GM21786 (cell line): ENCODE measurements around the gene RBMS1.
"Not testable (repeated sequence)": the region's sequence is repeated elsewhere in the genome, so short reads cannot be mapped to it uniquely, and the experiment has no call there.

Experiments
- ATAC-seq: cut with Tn5 transposase; IDR thresholded peaks from one replicate; pipeline ENCODE4 v1.9.1; 2021; ENCODE audit not compliant: unreplicated experiment

RBMS1 gene

GRCh38 chr2:160437273-160437672, 56.3 kb downstream of the RBMS1 start:
- no peak for ATAC-seq

- ATAC-seq: no peak
These were observed 59.2 kb downstream of the RBMS1 start for GRCh38 chr2:160434254-160434948.

- no peak for ATAC-seq
These were observed 60.0 kb downstream of the RBMS1 start for GRCh38 chr2:160433466-160434140.

GRCh38 chr2:160432633-160433032, 61.0 kb downstream of the RBMS1 start:
- ATAC-seq: no peak

GRCh38 chr2:160431441-160431840, 62.2 kb downstream of the RBMS1 start:
- no peak for ATAC-seq

DNA sequence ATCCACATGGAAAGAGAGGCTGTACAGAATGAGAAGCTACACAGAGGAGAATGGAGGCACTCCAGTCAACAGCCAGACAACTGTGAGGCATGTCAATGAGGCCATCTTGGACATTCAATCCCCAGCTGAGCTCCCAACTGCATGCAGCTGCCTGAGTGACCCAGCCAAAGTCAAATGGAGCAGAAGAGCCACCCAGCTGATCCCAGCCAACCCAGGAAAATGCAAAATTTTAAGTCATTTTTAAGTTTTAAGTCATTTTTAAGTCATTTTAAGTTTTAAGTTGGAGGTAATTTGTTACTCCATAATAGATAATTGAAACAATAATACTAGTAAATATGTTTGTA, 63.6 kb downstream of the RBMS1 start:
- no peak for ATAC-seq

GRCh38 chr2:160429248-160430000, 64.2 kb downstream of the RBMS1 start:
- ATAC-seq: no peak

GRCh38 chr2:160428405-160428763, 65.2 kb downstream of the RBMS1 start:
- ATAC-seq: no peak

- ATAC-seq: peak; percentile 58
These were observed 65.8 kb downstream of the RBMS1 start for GRCh38 chr2:160427629-160428404.

- no peak for ATAC-seq
These were observed 67.0 kb downstream of the RBMS1 start for GRCh38 chr2:160426604-160427003.

DNA sequence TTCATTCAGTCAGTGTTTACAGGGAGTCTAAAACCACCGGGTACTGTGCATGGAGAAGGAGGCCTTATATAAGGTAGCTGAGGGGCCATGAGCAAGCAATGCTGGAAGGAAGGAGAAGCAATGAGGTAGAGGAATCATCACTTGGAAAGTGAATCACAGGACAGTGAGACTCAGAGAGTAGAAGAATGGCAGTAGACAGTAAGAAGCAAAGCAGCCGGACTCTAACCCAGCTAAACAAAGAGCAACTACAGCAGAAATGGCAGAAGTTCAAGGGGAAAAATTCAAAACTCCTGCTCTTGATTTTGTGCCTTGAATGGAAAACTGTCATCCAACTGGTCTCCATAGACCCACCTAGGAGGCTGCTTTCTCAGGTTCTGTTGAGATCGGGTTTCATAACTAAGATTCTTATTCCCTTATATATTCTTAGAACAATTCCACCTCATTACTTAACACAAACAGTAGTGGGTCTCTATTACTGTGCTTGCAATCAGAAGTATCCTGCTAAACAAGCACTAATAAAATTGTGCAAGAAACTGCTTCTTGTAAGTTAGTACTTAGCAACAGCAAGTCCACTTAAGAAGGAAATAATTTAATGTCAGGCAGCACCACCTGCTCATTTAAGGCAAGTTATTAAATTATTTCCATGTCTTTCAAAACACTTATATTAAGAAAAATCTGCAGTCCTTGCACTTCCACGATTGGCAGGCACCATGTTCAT, 68.0 kb downstream of the RBMS1 start:
- no peak for ATAC-seq

DNA sequence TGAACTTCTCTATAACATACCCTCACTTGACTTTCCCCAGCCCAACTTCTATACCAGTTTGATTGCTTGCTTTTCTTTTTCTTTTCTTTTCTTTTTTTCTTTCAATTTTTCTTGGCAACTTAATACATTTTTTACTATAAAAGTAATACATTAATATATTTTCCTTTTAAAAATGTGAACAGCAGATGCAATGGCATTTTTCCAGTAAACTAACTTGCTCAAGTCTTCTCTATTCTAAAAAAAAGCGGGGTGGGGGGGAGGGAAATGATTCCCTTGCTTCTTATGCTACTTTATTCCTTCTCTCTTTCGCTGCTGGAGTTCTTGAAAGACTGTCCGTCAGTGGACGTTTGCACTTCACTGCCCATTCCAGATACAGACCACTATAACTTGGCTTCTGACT, 70.5 kb downstream of the RBMS1 start:
- no peak for ATAC-seq

DNA sequence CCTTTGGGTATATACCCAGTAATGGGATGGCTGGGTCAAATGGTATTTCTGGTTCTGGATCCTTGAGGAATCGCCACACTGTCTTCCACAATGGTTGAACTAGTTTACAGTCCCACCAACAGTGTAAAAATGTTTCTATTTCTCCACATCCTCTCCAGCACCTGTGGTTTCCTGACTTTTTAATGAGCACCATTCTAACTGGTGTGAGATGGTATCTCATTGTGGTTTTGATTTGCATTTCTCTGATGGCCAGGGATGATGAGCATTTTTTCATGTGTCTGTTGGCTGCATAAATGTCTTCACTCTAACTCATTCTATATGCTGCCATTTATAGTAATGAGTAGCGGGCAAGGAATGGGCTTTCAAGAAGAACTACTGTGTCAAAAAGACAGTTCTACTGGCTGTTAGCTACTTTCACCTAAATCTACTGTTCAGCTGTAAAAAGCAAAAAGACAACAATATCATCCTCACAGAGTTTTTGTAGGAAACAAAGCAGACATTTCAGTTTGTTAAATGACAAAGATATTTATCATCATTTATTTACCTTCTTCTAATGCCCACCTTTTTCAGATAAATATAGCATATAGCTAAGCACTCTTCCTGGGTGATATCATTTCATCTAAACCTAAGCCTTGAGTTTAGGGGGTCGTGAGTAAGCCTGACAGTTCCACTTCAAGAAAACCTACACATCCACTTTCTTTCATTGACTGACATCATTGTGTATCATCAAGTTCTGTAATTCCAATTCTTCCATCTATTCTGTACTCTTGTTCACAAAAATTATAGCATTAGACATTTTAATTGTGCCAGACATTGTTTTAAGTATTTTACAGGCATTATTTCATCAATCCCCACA, 71.7 kb downstream of the RBMS1 start:
- not testable (repeated sequence) for ATAC-seq

GRCh38 chr2:160420711-160421110, 72.9 kb downstream of the RBMS1 start:
- ATAC-seq: no peak

DNA sequence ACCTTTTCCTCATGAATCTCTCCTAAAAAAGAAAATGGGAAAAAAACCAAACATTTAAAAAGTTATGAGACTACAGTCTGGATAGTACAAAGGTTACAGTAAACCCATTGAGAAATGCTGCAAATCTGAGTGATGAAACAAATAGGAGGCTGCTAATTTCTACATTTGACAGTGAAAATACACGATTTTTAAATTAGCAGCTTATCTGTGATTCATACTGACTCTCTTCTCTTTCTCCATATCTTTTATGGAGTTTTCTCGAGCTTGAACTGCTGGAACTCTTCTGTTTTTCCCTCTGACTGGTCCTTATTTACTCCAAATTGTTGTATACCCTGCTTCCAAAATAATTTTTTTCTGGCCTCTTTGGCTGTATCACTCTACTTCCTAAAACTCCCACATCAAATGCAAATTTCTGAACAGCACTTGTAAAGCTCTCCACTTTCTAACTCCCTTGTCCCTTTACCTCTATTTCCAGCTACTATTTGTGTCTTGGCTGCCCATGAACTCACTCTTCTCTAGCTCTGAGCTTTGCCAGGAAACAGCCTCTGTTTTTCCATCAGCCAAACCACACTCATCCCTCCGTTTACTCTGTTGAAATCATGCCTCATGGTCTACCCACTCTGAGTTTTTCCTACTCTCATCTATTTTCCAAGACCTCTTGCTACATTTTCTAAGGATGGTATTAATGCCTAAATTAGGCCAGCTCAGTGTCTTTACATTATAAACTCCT, 73.7 kb downstream of the RBMS1 start:
- ATAC-seq: no peak

DNA sequence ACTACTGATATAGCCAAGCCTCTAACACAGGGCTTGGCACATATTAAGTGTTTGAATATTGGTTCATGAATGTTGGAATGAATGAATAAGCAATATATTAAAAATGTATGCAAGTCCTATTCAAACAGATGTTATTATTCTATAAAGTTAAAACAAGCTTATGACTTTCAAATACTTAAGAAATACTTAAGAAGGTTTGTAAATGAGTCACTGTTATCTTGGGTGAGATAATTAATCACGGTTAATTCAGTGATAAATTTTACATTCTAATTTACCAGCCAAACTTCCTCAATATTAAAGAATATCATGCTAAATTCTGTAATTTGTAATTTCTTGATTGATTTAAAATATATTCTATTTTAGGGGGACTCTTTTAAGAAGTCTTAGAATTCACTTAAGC, 74.8 kb downstream of the RBMS1 start:
- no peak for ATAC-seq

- ATAC-seq: no peak
These were observed 75.2 kb downstream of the RBMS1 start for GRCh38 chr2:160418398-160418765.

- no peak for ATAC-seq
These were observed 75.7 kb downstream of the RBMS1 start for GRCh38 chr2:160417745-160418397.

DNA sequence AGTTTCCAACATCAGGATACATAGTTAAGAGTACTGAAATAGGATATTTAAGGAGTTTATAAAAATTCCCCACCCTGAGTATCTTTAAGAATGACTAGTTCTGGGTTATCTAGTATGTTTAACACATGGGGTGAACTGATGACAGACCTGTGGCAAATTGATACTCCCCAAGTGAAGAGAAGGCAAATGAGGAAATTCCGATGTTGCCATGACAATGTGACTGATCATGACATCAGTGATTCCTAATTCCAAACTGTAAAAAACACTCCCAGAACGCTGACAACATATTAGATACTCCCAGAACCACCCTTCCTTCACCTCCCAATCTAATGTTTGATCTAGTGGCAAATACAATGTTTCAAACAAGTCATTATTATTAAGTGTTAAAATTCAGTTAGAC, 77.6 kb downstream of the RBMS1 start:
- ATAC-seq: no peak
